ENCODE results near the gene DDIT3. TPM values are rescaled to one million over a fixed set of nuclear protein-coding genes. Genes with fewer than 3 reads are reported as not detected.

Gene DDIT3
- total RNA-seq, 1 experiment from 2014 or later: 14.1 TPM

DNA sequence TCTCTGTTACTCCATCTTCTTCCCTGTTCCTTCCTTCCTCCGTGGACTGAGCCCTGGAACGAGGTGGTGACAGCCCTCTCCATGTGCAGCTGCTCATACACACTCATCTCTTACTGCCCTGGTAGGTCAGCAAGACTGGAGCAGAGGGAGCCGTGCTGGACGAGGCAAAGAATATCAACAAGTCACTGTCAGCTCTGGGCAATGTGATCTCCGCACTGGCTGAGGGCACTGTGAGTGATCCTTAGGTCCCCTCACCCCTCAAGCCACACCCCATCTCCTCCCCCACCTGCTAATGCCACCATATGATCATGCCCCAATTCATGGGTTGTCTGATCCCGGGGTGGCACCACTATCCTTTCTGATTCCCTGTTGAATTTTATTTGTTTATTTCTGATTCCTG is 48.5 kb upstream of the DDIT3 start:
- Histone ChIP-seq H3T11ph (ENCODE audit: low read length) (no peak overlapping the region), H3K14ac (ENCODE audit: insufficient read depth, low read length) (no peak overlapping the region), H3K9ac (ENCODE audit: extremely low read depth, insufficient read length, low read length) (no peak overlapping the region), H2BK5ac (ENCODE audit: insufficient read length, low read length) (no peak overlapping the region), H2AFZ (ENCODE audit: low read length) (no peak overlapping the region), H3K79me1 (ENCODE audit: insufficient read depth, low read depth, low read length, poor library complexity, severe bottlenecking) (no peaks in the 10 kb centered on the region), H3K4me1 (ENCODE audit: insufficient read depth, low read length) (no peaks in the 10 kb centered on the region), H2BK12ac (ENCODE audit: insufficient read length, low read depth, low read length) (no peak overlapping the region), H3K27ac (ENCODE audit: insufficient read length, low read depth, low read length) (no peak overlapping the region), H3K4ac (ENCODE audit: low read depth, low read length) (no peak overlapping the region), H3K23ac (ENCODE audit: insufficient read length, low read depth, low read length) (no peak overlapping the region), H3K56ac (ENCODE audit: insufficient read length, low read depth, low read length) (no peak overlapping the region), H2BK20ac (ENCODE audit: low read depth, low read length, poor library complexity, severe bottlenecking) (no peak overlapping the region), H4K5ac (ENCODE audit: insufficient read length, low read depth, low read length) (no peak overlapping the region), H3K23me2 (ENCODE audit: insufficient read length, low read depth, low read length, poor library complexity, severe bottlenecking) (peaks cover 3% of the 10 kb centered on the region), H4K20me1 (ENCODE audit: control insufficient read depth, insufficient read depth, insufficient read length) (no peaks in the 10 kb centered on the region), H4K91ac (ENCODE audit: insufficient read length, low read depth, low read length) (no peak overlapping the region), H3K79me2 (ENCODE audit: insufficient read depth, low read length) (no peaks in the 10 kb centered on the region), H3K27me3 (ENCODE audit: insufficient read depth, low read length) (no peaks in the 10 kb centered on the region), H2BK15ac (ENCODE audit: low read depth, low read length) (no peak overlapping the region), H2AK5ac (ENCODE audit: insufficient read length, low read length) (no peak overlapping the region), H2BK120ac (ENCODE audit: low read depth, low read length, poor library complexity, severe bottlenecking) (no peak overlapping the region), H3K18ac (ENCODE audit: insufficient read length, low read depth, low read length) (no peak overlapping the region), H3K4me2 (ENCODE audit: insufficient read depth, insufficient read length, low read length) (no peak overlapping the region), H3K9me3 (ENCODE audit: control insufficient read depth, low read depth, low read length) (no peaks in the 10 kb centered on the region), H4K8ac (replicated peaks; ENCODE audit: insufficient read length, low read depth, low read length) (no peak overlapping the region)
- TF ChIP-seq CTCF (conservative IDR thresholded peaks at IDR 0.05): no peak
- WGBS (ENCODE audit: extremely low coverage, insufficient read length, low lambda C conversion rate): no CpG with 5 or more reads among the region's 6 CpGs
- peak overlapping the region in 2 of 3 experiments; percentile 6 to 37; a peak in 3 of 7 replicates for H3K27ac Mint-ChIP-seq
- no peaks in the 10 kb centered on the region; the same call in 1 of the 2 replicates for H3K27me3 Mint-ChIP-seq (ENCODE audit: low read depth)
- no peaks in the 10 kb centered on the region for H3K9me3 Mint-ChIP-seq
- H3K4me3 Mint-ChIP-seq: no peak overlapping the region
- DNase-seq: no peak
- H3K4me1 Mint-ChIP-seq: no peaks in the 10 kb centered on the region
- H3K36me3 Mint-ChIP-seq (ENCODE audit: insufficient read depth in 1 of 3, low read depth in 3 of 3): peaks cover 37 to 63% (median 60%) of the 10 kb centered on the region in 3 experiments

Measured in H9 (cell line).